Right lobe of liver (tissue), 6 donors: ENCODE measurements around the gene ITGA11. TPM values are rescaled to one million over a fixed set of nuclear protein-coding genes. Genes with fewer than 3 reads are reported as not detected.
A peak's percentile ranks its signal among the peaks of the same experiment; 100 is the strongest.

ENCODE experiments used
- ATAC-seq, 4 donors: fragments of 200-7000 bp; cut with Tn5 transposase; one replicate each; pipeline ENCODE4 v1.9.1; 2020; ENCODE audit warnings: mild to moderate bottlenecking in 4 of 4, moderate library complexity in 4 of 4
- DNase-seq, 3 donors: peaks; one replicate each; pipeline ENCODE4 v3.0.0-alpha.2; 2020
- H3K27ac ChIP-seq, 3 donors: fragments of 200-600 bp; one replicate each; pipeline ENCODE4 v1.8.0; 2022
- H3K27me3 ChIP-seq, 2 donors: fragments of 200-600 bp; one replicate each; pipeline ENCODE4 v1.8.0; 2022
- H3K36me3 ChIP-seq, 4 donors: fragments of 200-600 bp; sonication (generic) in 1 of 4; one replicate each; pipeline versions ENCODE4 v1.5.1 to v1.8.0; 2017 to 2022; ENCODE audit warnings: control low read depth in 1 of 4
- H3K4me1 ChIP-seq, 4 donors: fragments of 200-600 bp; sonication (generic) in 1 of 4; one replicate each; pipeline versions ENCODE4 v1.5.1 to v1.8.0; 2017 to 2022; ENCODE audit warnings: control low read depth in 1 of 4
- H3K4me3 ChIP-seq, 3 donors: fragments of 200-600 bp; one replicate each; pipeline ENCODE4 v1.8.0; 2022
- H3K9me3 ChIP-seq, 4 donors: fragments of 200-600 bp; sonication (generic) in 1 of 4; one replicate each; pipeline versions ENCODE4 v1.5.1 to v1.8.0; 2017 to 2022; ENCODE audit warnings: control low read depth in 1 of 4
- CTCF ChIP-seq, 4 donors: fragments of 200-600 bp in 3 of 4; fragments of 450-650 bp in 1 of 4; IDR thresholded peaks; one replicate each; pipeline versions ENCODE4 v1.5.1 to v1.8.0; 2016 to 2022; ENCODE audit warnings: antibody characterized with exemption in 4 of 4, mild to moderate bottlenecking in 2 of 4
- POLR2A ChIP-seq: fragments of 450-650 bp; IDR thresholded peaks from one replicate; pipeline ENCODE4 v1.6.1; 2017; ENCODE audit warnings: antibody characterized with exemption, mild to moderate bottlenecking
- WGBS: methylation state at CpG from one replicate; pipeline ENCODE4 v1.1.6; 2018; ENCODE audit warnings: low coverage, low lambda C conversion rate; ENCODE audit not compliant: insufficient coverage; ENCODE audit errors: missing lambda C conversion rate; 5-methylcytosine and 5-hydroxymethylcytosine counted together
- intact Hi-C, 2 donors: fragments of 100-400 bp; cut with DNase I; formaldehyde crosslinking; loops; one replicate each; pipeline versions ENCODE4 v1.11.2 to v1.14.1; 2022
- total RNA-seq, 6 experiments: library from RNA; depleted of rRNA in 2 of 6; stranded (reverse); fragments of >200 nt in 2 of 6; fragmentation: NEBNext Ultra II Directional in 3 of 6; extraction: Animal tissue kit (Norgen Biotek cat#: 25700) in 3 of 6; gene quantifications; one replicate each; pipeline versions ENCODE4 v1.1.0 to v1.2.4, GENCODE V29; 2016 to 2023
- donor health status: DM: no; HTN: yes; CAD: no.
- donor health status: DM: no; HTN: no; CAD: no.
- donor health status: DM: no; HTN: no; CAD: no.
- donor health status: DM: no; HTN: yes; CAD: no.
- donor health status: DM: no; HTN: yes; CAD: no.

The ITGA11 gene
- total RNA-seq, 6 experiments from 2014 or later = 0.51 to 1.4 (median 0.73) TPM

GRCh38 chr15:68421798-68422402 lies 10.1 kb downstream of the ITGA11 start:
- H3K9me3 ChIP-seq = no peaks in the 10 kb centered on the region
- no peaks in the 10 kb centered on the region for H3K4me1 ChIP-seq
- TF ChIP-seq CTCF (IDR thresholded peaks at IDR 0.05) (no peak), POLR2A (no peak)
- intact Hi-C loops = loop anchor here in 1 of 2 donors (10.0 kb wide), 1 partner anchor 57 kb away; no protein-coding TSS in a partner anchor
- 67% methylated on average over 8 of the region's 14 CpGs for WGBS
- H3K27ac ChIP-seq = no peak overlapping the region
- no peak overlapping the region for H3K4me3 ChIP-seq
- no peaks in the 10 kb centered on the region for H3K36me3 ChIP-seq
- H3K27me3 ChIP-seq = no peaks in the 10 kb centered on the region
- DNase-seq (peak in 1 of 3 donors; percentile 22), ATAC-seq (no peak)

- 60% methylated on average over 7 of the region's 7 CpGs for WGBS
- no peak for ATAC-seq
- Histone ChIP-seq H3K4me3 (no peak overlapping the region), H3K27me3 (no peaks in the 10 kb centered on the region), H3K36me3 (no peaks in the 10 kb centered on the region), H3K27ac (no peak overlapping the region), H3K9me3 (no peaks in the 10 kb centered on the region), H3K4me1 (no peaks in the 10 kb centered on the region)
- no peak for TF ChIP-seq CTCF (IDR thresholded peaks at IDR 0.05)
- no peak for TF ChIP-seq POLR2A
- peak in 1 of 3 donors; percentile 34 for DNase-seq
- intact Hi-C loops = loop anchor here in 1 of 2 donors (10.0 kb wide), 1 partner anchor 56 kb away; no protein-coding TSS in a partner anchor
These were observed 10.8 kb downstream of the ITGA11 start for GRCh38 chr15:68421115-68421551.

- Histone ChIP-seq H3K27me3 (no peaks in the 10 kb centered on the region), H3K9me3 (no peaks in the 10 kb centered on the region), H3K36me3 (no peaks in the 10 kb centered on the region), H3K4me3 (no peak overlapping the region), H3K4me1 (no peaks in the 10 kb centered on the region), H3K27ac (no peak overlapping the region)
- no peak for TF ChIP-seq POLR2A
- no peak for TF ChIP-seq CTCF (IDR thresholded peaks at IDR 0.05)
- no peak for DNase-seq
- intact Hi-C loops = loop anchor here in 1 of 2 donors (10.0 kb wide), 1 partner anchor 55 kb away; no protein-coding TSS in a partner anchor
- WGBS = 78% methylated on average over 4 of the region's 4 CpGs
- ATAC-seq = no peak
These were observed 11.7 kb downstream of the ITGA11 start for GRCh38 chr15:68420186-68420684.

- DNase-seq (peak in 1 of 3 donors; percentile 29), ATAC-seq (no peak)
- Histone ChIP-seq H3K36me3 (no peaks in the 10 kb centered on the region), H3K4me3 (no peak overlapping the region), H3K27ac (no peak overlapping the region), H3K4me1 (no peaks in the 10 kb centered on the region), H3K27me3 (no peaks in the 10 kb centered on the region), H3K9me3 (no peaks in the 10 kb centered on the region)
- no peak for TF ChIP-seq CTCF (IDR thresholded peaks at IDR 0.05)
- no peak for TF ChIP-seq POLR2A
- intact Hi-C loops = loop anchor here in 1 of 2 donors (10.0 kb wide), 1 partner anchor 55 kb away; no protein-coding TSS in a partner anchor
- 74% methylated on average over 5 of the region's 5 CpGs for WGBS
These were observed 12.4 kb downstream of the ITGA11 start for GRCh38 chr15:68419301-68420175.
